Measurements from ENCODE around the gene CLEC4E. TPM values are rescaled to one million over a fixed set of nuclear protein-coding genes. Genes with fewer than 3 reads are reported as not detected.

The CLEC4E gene
- total RNA-seq, 2 experiments from 2014 or later, result not detected

- Mint-ChIP-seq H3K4me1 (peaks cover 3% of the 10 kb centered on the region), H3K4me3 (no peak overlapping the region), H3K27ac (no peak overlapping the region), H3K27me3 (peaks cover 5% of the 10 kb centered on the region), H3K9me3 (ENCODE audit: low read depth) (peaks cover 6% of the 10 kb centered on the region), H3K36me3 (ENCODE audit: low read depth) (peaks cover 1% of the 10 kb centered on the region)
- DNase-seq, result no peak
- intact Hi-C loops (cut with DNase I, micrococcal nuclease), result no loop called here
- ChIA-PET POLR2A (no interaction called here), CTCF (interaction anchor here (2.3 kb wide), 1 partner anchor 16 kb away, joined by 10 read pairs; no protein-coding TSS in a partner anchor)
- no peak for ATAC-seq
Measured at GRCh38 chr12:8561011-8561410, 20.3 kb upstream of the CLEC4E start.

GRCh38 chr12:8559676-8560075, 19.0 kb upstream of the CLEC4E start:
- Mint-ChIP-seq H3K4me1 (peaks cover 3% of the 10 kb centered on the region), H3K9me3 (ENCODE audit: low read depth) (peaks cover 6% of the 10 kb centered on the region), H3K36me3 (ENCODE audit: low read depth) (peaks cover 1% of the 10 kb centered on the region), H3K4me3 (no peak overlapping the region), H3K27me3 (peaks cover 5% of the 10 kb centered on the region), H3K27ac (no peak overlapping the region)
- intact Hi-C loops (cut with DNase I, micrococcal nuclease), result no loop called here
- ATAC-seq (no peak), DNase-seq (no peak)
- ChIA-PET POLR2A (no interaction called here), CTCF (interaction anchor here (2.3 kb wide), 1 partner anchor 15 kb away, joined by 10 read pairs; no protein-coding TSS in a partner anchor)

- CTCF ChIA-PET, result interaction anchor here (0.7 to 4.0 kb wide), 4 partner anchors 12 to 120 kb away, joined by 3 to 24 read pairs (median 4); no protein-coding TSS in a partner anchor
- H3K27me3 Mint-ChIP-seq, result peaks cover 3% of the 10 kb centered on the region
- peak; percentile 73 for ATAC-seq
- H3K9me3 Mint-ChIP-seq (ENCODE audit: low read depth), result no peaks in the 10 kb centered on the region
- H3K27ac Mint-ChIP-seq, result no peak overlapping the region
- no peaks in the 10 kb centered on the region for H3K36me3 Mint-ChIP-seq (ENCODE audit: low read depth)
- peaks cover 3% of the 10 kb centered on the region for H3K4me1 Mint-ChIP-seq
- no peak overlapping the region for H3K4me3 Mint-ChIP-seq
- intact Hi-C loops (cut with DNase I, micrococcal nuclease), result no loop called here
- POLR2A ChIA-PET, result no interaction called here
- DNase-seq, result peak; percentile 16
Measured at GRCh38 chr12:8556531-8557097, 15.9 kb upstream of the CLEC4E start.

GRCh38 chr12:8554451-8555195, 13.9 kb upstream of the CLEC4E start:
- Mint-ChIP-seq H3K9me3 (ENCODE audit: low read depth) (no peaks in the 10 kb centered on the region), H3K27me3 (peaks cover 3% of the 10 kb centered on the region), H3K4me1 (peaks cover 3% of the 10 kb centered on the region), H3K27ac (no peak overlapping the region), H3K36me3 (ENCODE audit: low read depth) (no peaks in the 10 kb centered on the region), H3K4me3 (no peak overlapping the region)
- POLR2A ChIA-PET, result no interaction called here
- CTCF ChIA-PET, result interaction anchor here (0.7 to 4.0 kb wide), 2 partner anchors 10 to 25 kb away, joined by 3 to 24 read pairs; no protein-coding TSS in a partner anchor
- intact Hi-C loops (cut with DNase I, micrococcal nuclease), result no loop called here
- DNase-seq, result no peak
- no peak for ATAC-seq

- no peak for DNase-seq
- intact Hi-C loops (cut with DNase I, micrococcal nuclease), result no loop called here
- no peak overlapping the region for H3K4me3 Mint-ChIP-seq
- H3K27ac Mint-ChIP-seq, result no peak overlapping the region
- ATAC-seq, result no peak
- ChIA-PET POLR2A (no interaction called here), CTCF (interaction anchor here (2.7 kb wide), 1 partner anchor 10 kb away, joined by 10 read pairs; no protein-coding TSS in a partner anchor)
- no peaks in the 10 kb centered on the region for H3K36me3 Mint-ChIP-seq (ENCODE audit: low read depth)
- H3K9me3 Mint-ChIP-seq (ENCODE audit: low read depth), result no peaks in the 10 kb centered on the region
- peaks cover 3% of the 10 kb centered on the region for H3K27me3 Mint-ChIP-seq
- H3K4me1 Mint-ChIP-seq, result peaks cover 3% of the 10 kb centered on the region
Measured at GRCh38 chr12:8553088-8553627, 12.5 kb upstream of the CLEC4E start.

GRCh38 chr12:8549381-8549780, 8.7 kb upstream of the CLEC4E start:
- intact Hi-C loops (cut with DNase I, micrococcal nuclease), result loop anchor here in 1 of 2 experiments (10.0 kb wide), 1 partner anchor 495 kb away; no protein-coding TSS in a partner anchor
- Mint-ChIP-seq H3K27ac (no peak overlapping the region), H3K36me3 (ENCODE audit: low read depth) (no peaks in the 10 kb centered on the region), H3K4me1 (no peaks in the 10 kb centered on the region), H3K9me3 (ENCODE audit: low read depth) (no peaks in the 10 kb centered on the region), H3K4me3 (no peak overlapping the region), H3K27me3 (peaks cover 5% of the 10 kb centered on the region)
- no peak for DNase-seq
- POLR2A ChIA-PET, result no interaction called here
- ATAC-seq, result no peak
- CTCF ChIA-PET, result interaction anchor here (0.9 kb wide), 1 partner anchor 20 kb away, joined by 4 read pairs; no protein-coding TSS in a partner anchor

- intact Hi-C loops (cut with DNase I, micrococcal nuclease), result loop anchor here in 1 of 2 experiments (10.0 kb wide), 1 partner anchor 497 kb away; no protein-coding TSS in a partner anchor
- ChIA-PET POLR2A (no interaction called here), CTCF (interaction anchor here (0.7 kb wide), 1 partner anchor 60 kb away, joined by 3 read pairs; no protein-coding TSS in a partner anchor)
- no peak overlapping the region for H3K4me3 Mint-ChIP-seq
- H3K9me3 Mint-ChIP-seq (ENCODE audit: low read depth), result no peaks in the 10 kb centered on the region
- DNase-seq (no peak), ATAC-seq (no peak)
- no peaks in the 10 kb centered on the region for H3K4me1 Mint-ChIP-seq
- no peak overlapping the region for H3K27ac Mint-ChIP-seq
- no peaks in the 10 kb centered on the region for H3K36me3 Mint-ChIP-seq (ENCODE audit: low read depth)
- H3K27me3 Mint-ChIP-seq, result peaks cover 9% of the 10 kb centered on the region
Measured at GRCh38 chr12:8548192-8548591, 7.5 kb upstream of the CLEC4E start.

- Mint-ChIP-seq H3K4me1 (no peaks in the 10 kb centered on the region), H3K4me3 (no peak overlapping the region), H3K27me3 (peaks cover 9% of the 10 kb centered on the region), H3K27ac (no peak overlapping the region), H3K9me3 (ENCODE audit: low read depth) (no peaks in the 10 kb centered on the region), H3K36me3 (ENCODE audit: low read depth) (no peaks in the 10 kb centered on the region)
- no peak for DNase-seq
- no peak for ATAC-seq
- CTCF ChIA-PET, result interaction anchor here (0.7 to 0.9 kb wide), 2 partner anchors 15 to 61 kb away, joined by 3 read pairs; no protein-coding TSS in a partner anchor
- POLR2A ChIA-PET, result no interaction called here
- intact Hi-C loops (cut with DNase I, micrococcal nuclease), result loop anchor here in 1 of 2 experiments (10.0 kb wide), 1 partner anchor 497 kb away; no protein-coding TSS in a partner anchor
Measured at GRCh38 chr12:8547645-8548044, 6.9 kb upstream of the CLEC4E start.

- intact Hi-C loops (cut with DNase I, micrococcal nuclease), result loop anchor here in 1 of 2 experiments (10.0 kb wide), 1 partner anchor 498 kb away; no protein-coding TSS in a partner anchor
- Mint-ChIP-seq H3K4me3 (no peak overlapping the region), H3K9me3 (ENCODE audit: low read depth) (no peaks in the 10 kb centered on the region), H3K36me3 (ENCODE audit: low read depth) (no peaks in the 10 kb centered on the region), H3K27me3 (peaks cover 9% of the 10 kb centered on the region), H3K4me1 (peaks cover 2% of the 10 kb centered on the region), H3K27ac (no peak overlapping the region)
- DNase-seq, result no peak
- ChIA-PET POLR2A (interaction anchor here (0.6 kb wide), 1 partner anchor 7 kb away, joined by 4 read pairs; no protein-coding TSS in a partner anchor), CTCF (interaction anchor here (0.9 to 1.1 kb wide), 2 partner anchors 16 to 63 kb away, joined by 3 read pairs; no protein-coding TSS in a partner anchor)
- ATAC-seq, result no peak
Measured at GRCh38 chr12:8546591-8546990, 5.9 kb upstream of the CLEC4E start.

GRCh38 chr12:8544295-8544694, 3.6 kb upstream of the CLEC4E start:
- no peaks in the 10 kb centered on the region for H3K9me3 Mint-ChIP-seq (ENCODE audit: low read depth)
- intact Hi-C loops (cut with DNase I, micrococcal nuclease), result loop anchor here (1.0 to 10.0 kb wide), 8 partner anchors 65 to 505 kb away; no protein-coding TSS in a partner anchor
- no peak overlapping the region for H3K27ac Mint-ChIP-seq
- ATAC-seq (peak; percentile 73), DNase-seq (peak; percentile 83)
- H3K36me3 Mint-ChIP-seq (ENCODE audit: low read depth), result no peaks in the 10 kb centered on the region
- H3K27me3 Mint-ChIP-seq, result peaks cover 22% of the 10 kb centered on the region
- no peak overlapping the region for H3K4me3 Mint-ChIP-seq
- peaks cover 3% of the 10 kb centered on the region for H3K4me1 Mint-ChIP-seq
- ChIA-PET CTCF (interaction anchor here (0.6 to 2.8 kb wide), 51 partner anchors 8 to 1205 kb away, joined by 3 to 31 read pairs (median 4); partner anchors contain the start of gene AICDA), POLR2A (no interaction called here)

- ATAC-seq, result no peak
- no peak for DNase-seq
- POLR2A ChIA-PET, result no interaction called here
- Mint-ChIP-seq H3K4me1 (peaks cover 3% of the 10 kb centered on the region), H3K27ac (no peak overlapping the region), H3K4me3 (no peak overlapping the region), H3K27me3 (peaks cover 27% of the 10 kb centered on the region), H3K9me3 (ENCODE audit: low read depth) (no peaks in the 10 kb centered on the region), H3K36me3 (ENCODE audit: low read depth) (no peaks in the 10 kb centered on the region)
- CTCF ChIA-PET, result interaction anchor here (0.8 to 2.0 kb wide), 4 partner anchors 12 to 111 kb away, joined by 3 to 5 read pairs (median 4); no protein-coding TSS in a partner anchor
- intact Hi-C loops (cut with DNase I, micrococcal nuclease), result loop anchor here in 1 of 2 experiments (5.0 to 10.0 kb wide), 2 partner anchors 106 to 503 kb away; no protein-coding TSS in a partner anchor
Measured at GRCh38 chr12:8541562-8541961, 857 bp upstream of the CLEC4E start.

Measured in activated CD4-positive, alpha-beta T cell treated with anti-CD3 and anti-CD28 coated beads for 36 hours (primary cell).